ENCODE measurements around the gene ANKRD63.

ANKRD63 gene

GRCh38 chr15:40300367-40300766, 17.5 kb upstream of the ANKRD63 start:
- Histone ChIP-seq H3K27me3 (ENCODE audit: insufficient read depth, poor library complexity, severe bottlenecking) (no peaks in the 10 kb centered on the region), H3K36me3 (ENCODE audit: low read depth) (no peaks in the 10 kb centered on the region), H3K9me3 (ENCODE audit: severe bottlenecking) (peaks cover 4% of the 10 kb centered on the region), H3K4me3 (ENCODE audit: severe bottlenecking) (no peak overlapping the region), H3K4me1 (ENCODE audit: insufficient read depth, poor library complexity, severe bottlenecking) (no peaks in the 10 kb centered on the region), H3K27ac (ENCODE audit: poor library complexity, severe bottlenecking) (no peak overlapping the region)
- no peak for DNase-seq (ENCODE audit: low spot score)
- ATAC-seq (ENCODE audit: low read depth), result no peak
- no peak for TF ChIP-seq CTCF (IDR thresholded peaks at IDR 0.05; ENCODE audit: poor library complexity, severe bottlenecking)

DNA sequence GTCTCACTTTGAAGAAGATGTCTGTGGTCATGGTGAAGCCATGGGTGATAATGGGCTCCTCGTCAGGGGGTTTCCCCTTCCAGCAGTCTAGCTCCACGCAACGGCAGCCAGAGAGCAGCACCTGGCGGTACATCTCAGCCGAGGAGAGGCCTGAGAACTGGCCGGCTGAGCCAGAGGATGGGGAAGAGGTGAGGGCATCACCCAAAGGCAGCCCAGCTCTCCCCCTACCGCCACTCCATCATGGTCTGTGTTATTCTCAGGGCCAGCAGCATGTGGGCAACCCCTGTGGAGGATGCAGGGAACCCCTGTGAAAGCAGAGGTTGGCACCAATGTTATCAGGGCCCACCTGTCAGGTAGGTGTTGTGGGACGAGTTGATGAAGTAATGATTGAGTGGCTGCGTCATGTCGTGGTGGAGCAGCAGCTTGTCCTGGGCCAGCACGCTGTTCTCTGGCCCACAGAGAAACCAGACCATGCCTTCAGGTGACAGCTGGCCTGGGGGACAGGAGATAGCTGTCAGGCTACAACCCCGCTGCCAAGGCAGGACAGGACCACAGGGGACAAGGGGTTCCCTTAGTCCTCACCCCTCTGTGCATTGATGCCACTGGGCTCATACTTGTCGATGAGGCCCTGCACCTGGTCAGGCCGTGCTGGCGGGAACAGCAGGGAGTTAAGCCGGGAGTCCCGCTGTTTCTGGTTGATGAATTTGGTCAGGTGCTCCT, 15.5 kb upstream of the ANKRD63 start:
- TF ChIP-seq CTCF (IDR thresholded peaks at IDR 0.05; ENCODE audit: poor library complexity, severe bottlenecking), result no peak
- no peak overlapping the region for H3K4me3 ChIP-seq (ENCODE audit: severe bottlenecking)
- DNase-seq (ENCODE audit: low spot score) (peak; percentile 71), ATAC-seq (ENCODE audit: low read depth) (no peak)
- no peaks in the 10 kb centered on the region for H3K36me3 ChIP-seq (ENCODE audit: low read depth)
- peaks cover 4% of the 10 kb centered on the region for H3K9me3 ChIP-seq (ENCODE audit: severe bottlenecking)
- H3K27me3 ChIP-seq (ENCODE audit: insufficient read depth, poor library complexity, severe bottlenecking), result no peaks in the 10 kb centered on the region
- no peaks in the 10 kb centered on the region for H3K4me1 ChIP-seq (ENCODE audit: insufficient read depth, poor library complexity, severe bottlenecking)
- H3K27ac ChIP-seq (ENCODE audit: poor library complexity, severe bottlenecking), result no peak overlapping the region

DNA sequence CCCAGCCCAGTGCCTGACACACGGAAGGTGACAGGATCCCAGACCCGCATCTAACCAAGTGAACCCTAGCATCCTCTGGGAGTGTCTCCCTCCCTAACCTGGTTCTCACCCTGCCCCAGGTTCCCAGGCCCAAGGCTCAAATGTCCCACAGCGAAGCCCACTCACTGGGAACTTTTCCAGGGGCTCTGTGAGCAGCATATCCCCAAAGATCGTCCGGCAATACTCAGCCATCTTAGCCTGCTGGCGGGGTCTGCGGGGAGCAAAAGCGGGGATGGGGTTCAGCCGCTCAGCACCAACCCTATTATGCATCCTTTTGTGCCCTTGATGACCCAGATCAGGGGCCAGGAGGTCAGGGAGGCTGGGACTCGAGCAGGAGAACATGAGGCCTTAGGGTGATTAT, 14.5 kb upstream of the ANKRD63 start:
- peaks cover 4% of the 10 kb centered on the region for H3K9me3 ChIP-seq (ENCODE audit: severe bottlenecking)
- H3K4me1 ChIP-seq (ENCODE audit: insufficient read depth, poor library complexity, severe bottlenecking), result no peaks in the 10 kb centered on the region
- no peaks in the 10 kb centered on the region for H3K27me3 ChIP-seq (ENCODE audit: insufficient read depth, poor library complexity, severe bottlenecking)

GRCh38 chr15:40296561-40297230, 13.8 kb upstream of the ANKRD63 start:
- ATAC-seq (ENCODE audit: low read depth), result no peak
- Histone ChIP-seq H3K4me1 (ENCODE audit: insufficient read depth, poor library complexity, severe bottlenecking) (no peaks in the 10 kb centered on the region), H3K27ac (ENCODE audit: poor library complexity, severe bottlenecking) (no peak overlapping the region), H3K9me3 (ENCODE audit: severe bottlenecking) (peaks cover 4% of the 10 kb centered on the region), H3K4me3 (ENCODE audit: severe bottlenecking) (no peak overlapping the region), H3K27me3 (ENCODE audit: insufficient read depth, poor library complexity, severe bottlenecking) (no peaks in the 10 kb centered on the region), H3K36me3 (ENCODE audit: low read depth) (no peaks in the 10 kb centered on the region)
- TF ChIP-seq CTCF (IDR thresholded peaks at IDR 0.05; ENCODE audit: poor library complexity, severe bottlenecking), result no peak
- no peak for DNase-seq (ENCODE audit: low spot score)

More for the DNA sequence above, 14.5 kb upstream of the ANKRD63 start:
- no peaks in the 10 kb centered on the region for H3K36me3 ChIP-seq (ENCODE audit: low read depth)
- no peak for TF ChIP-seq CTCF (IDR thresholded peaks at IDR 0.05; ENCODE audit: poor library complexity, severe bottlenecking)
- no peak for ATAC-seq (ENCODE audit: low read depth)
- no peak overlapping the region for H3K27ac ChIP-seq (ENCODE audit: poor library complexity, severe bottlenecking)
- no peak overlapping the region for H3K4me3 ChIP-seq (ENCODE audit: severe bottlenecking)
- peak; percentile 52 for DNase-seq (ENCODE audit: low spot score)
